ENCODE results near the gene MARCHF3. TPM values are rescaled to one million over a fixed set of nuclear protein-coding genes. Genes with fewer than 3 reads are reported as not detected.

Gene MARCHF3
- total and polyA plus RNA-seq, 2 of the 13 experiments (the other 11 are each of a cell fraction or from before 2014, with no cell fraction given): 4.8 to 11.9 TPM

GRCh38 chr5:126912616-126913200 is 117.7 kb downstream of the MARCHF3 start:
- no peak for FAIRE-seq

GRCh38 chr5:126911986-126912385 is 118.4 kb downstream of the MARCHF3 start:
- BruUV-seq (replicated peaks): no TSS peak
- H3K27me3 ChIP-seq (ENCODE audit: control insufficient read depth in 1 of 2, insufficient read depth in 2 of 2, low read length in 2 of 2): no peaks in the 10 kb centered on the region
- H3K36me3 ChIP-seq (replicated peaks in 1 of 2; ENCODE audit: control insufficient read depth in 1 of 2, insufficient read depth in 2 of 2, low read length in 2 of 2): peaks cover 0 to 7% of the 10 kb centered on the region in 2 experiments; a peak in 1 of 5 replicates
- TF ChIP-seq TAF1 (CRISPR knock-in tag; IDR thresholded peaks at IDR 0.05) (no peak), ZNF619 (CRISPR knock-in tag; IDR thresholded peaks at IDR 0.05) (no peak), ZHX1 (CRISPR knock-in tag; IDR thresholded peaks at IDR 0.05; ENCODE audit: low read depth) (no peak), AKAP8 (CRISPR knock-in tag; IDR thresholded peaks at IDR 0.05) (no peak), PAXIP1 (CRISPR knock-in tag; conservative IDR thresholded peaks at IDR 0.05) (no peak), NFATC3 (CRISPR knock-in tag; IDR thresholded peaks at IDR 0.05) (no peak), ZNF800 (CRISPR knock-in tag; IDR thresholded peaks at IDR 0.05) (no peak)
- in situ Hi-C loops (cut with HindIII; ENCODE audit: extremely low pct_ligation_motif_present, low pct_unique_long_range_greater_than_20kb): no loop called here
- H3K27ac ChIP-seq (ENCODE audit: extremely low read length, insufficient read depth, low read length): no peak overlapping the region
- no peak overlapping the region for H3K4me2 ChIP-seq (ENCODE audit: low read depth, low read length)
- no peaks in the 10 kb centered on the region for H3K9me3 ChIP-seq (ENCODE audit: low read length)
- no peak overlapping the region for H2AFZ ChIP-seq (ENCODE audit: low read length)
- H3K79me2 ChIP-seq (ENCODE audit: insufficient read depth, low read length): no peaks in the 10 kb centered on the region
- H3K4me3 ChIP-seq (replicated peaks in 1 of 3; ENCODE audit: insufficient read depth in 1 of 3, low read depth in 2 of 3, low read length in 3 of 3): no peak overlapping the region
- ChIA-PET POLR2A (no interaction called here), CTCF (ENCODE audit: low intra/inter-chr PET ratio, low total read pairs) (no interaction called here)
- no peaks in the 10 kb centered on the region for H3K4me1 ChIP-seq (ENCODE audit: insufficient read depth, low read length)
- no peaks in the 10 kb centered on the region for H4K20me1 ChIP-seq (ENCODE audit: insufficient read depth, low read length)
- no peak overlapping the region for H3K9ac ChIP-seq (ENCODE audit: insufficient read depth, low read depth, low read length)
- FAIRE-seq (no peak), DNase-seq (ENCODE audit: low spot score) (no peak), ATAC-seq (no peak)
- intact Hi-C loops (cut with micrococcal nuclease; ENCODE audit: unreplicated experiment): no loop called here
- WGBS (ENCODE audit: low lambda C conversion rate): 94% methylated on average over 3 of the region's 3 CpGs

More at GRCh38 chr5:126912616-126913200, 117.7 kb downstream of the MARCHF3 start:
- no peaks in the 10 kb centered on the region for H4K20me1 ChIP-seq (ENCODE audit: insufficient read depth, low read length)
- no peaks in the 10 kb centered on the region for H3K27me3 ChIP-seq (ENCODE audit: control insufficient read depth in 1 of 2, insufficient read depth in 2 of 2, low read length in 2 of 2)
- no peaks in the 10 kb centered on the region for H3K9me3 ChIP-seq (ENCODE audit: low read length)
- intact Hi-C loops (cut with micrococcal nuclease; ENCODE audit: unreplicated experiment): no loop called here
- POLR2A ChIA-PET: no interaction called here
- CTCF ChIA-PET (ENCODE audit: low intra/inter-chr PET ratio, low total read pairs): no interaction called here
- H3K4me3 ChIP-seq (replicated peaks in 1 of 3; ENCODE audit: insufficient read depth in 1 of 3, low read depth in 2 of 3, low read length in 3 of 3): no peak overlapping the region
- no peak for DNase-seq (ENCODE audit: low spot score)
- BruUV-seq (replicated peaks): no TSS peak
- H3K27ac ChIP-seq (ENCODE audit: extremely low read length, insufficient read depth, low read length): no peak overlapping the region
- no peaks in the 10 kb centered on the region for H3K79me2 ChIP-seq (ENCODE audit: insufficient read depth, low read length)
- TF ChIP-seq ZNF891 (CRISPR knock-in tag; IDR thresholded peaks at IDR 0.05): no peak
- no peak for TF ChIP-seq KMT2A (CRISPR knock-in tag; IDR thresholded peaks at IDR 0.05)
- TF ChIP-seq ZBTB1 (CRISPR knock-in tag; IDR thresholded peaks at IDR 0.05; ENCODE audit: borderline replicate concordance): no peak
- 81% methylated on average over 6 of the region's 6 CpGs for WGBS (ENCODE audit: low lambda C conversion rate)
- no peaks in the 10 kb centered on the region for H3K4me1 ChIP-seq (ENCODE audit: insufficient read depth, low read length)
- ATAC-seq: no peak
- in situ Hi-C loops (cut with HindIII; ENCODE audit: extremely low pct_ligation_motif_present, low pct_unique_long_range_greater_than_20kb): no loop called here
- no peak overlapping the region for H3K9ac ChIP-seq (ENCODE audit: insufficient read depth, low read depth, low read length)
- H3K4me2 ChIP-seq (ENCODE audit: low read depth, low read length): no peak overlapping the region
- H3K36me3 ChIP-seq (replicated peaks in 1 of 2; ENCODE audit: control insufficient read depth in 1 of 2, insufficient read depth in 2 of 2, low read length in 2 of 2): peaks cover 0 to 13% of the 10 kb centered on the region in 2 experiments; a peak in 2 of 5 replicates
- no peak overlapping the region for H2AFZ ChIP-seq (ENCODE audit: low read length)
